HL-60 (cell line): Measurements from ENCODE around the gene THSD8.
"Not testable (repeated sequence)": the region's sequence is repeated elsewhere in the genome, so short reads cannot be mapped to it uniquely, and the experiment has no call there.

Experiments used
- CTCF ChIP-seq: IDR thresholded peaks from one replicate; pipeline ENCODE4 v1.5.1; 2011; ENCODE audit warnings: low read length, control low read depth, inconsistent platforms; ENCODE audit not compliant: insufficient read depth
- GABPA ChIP-seq: IDR thresholded peaks from 2 replicates; pipeline ENCODE4 v1.6.1; 2012; ENCODE audit warnings: low read depth

DNA sequence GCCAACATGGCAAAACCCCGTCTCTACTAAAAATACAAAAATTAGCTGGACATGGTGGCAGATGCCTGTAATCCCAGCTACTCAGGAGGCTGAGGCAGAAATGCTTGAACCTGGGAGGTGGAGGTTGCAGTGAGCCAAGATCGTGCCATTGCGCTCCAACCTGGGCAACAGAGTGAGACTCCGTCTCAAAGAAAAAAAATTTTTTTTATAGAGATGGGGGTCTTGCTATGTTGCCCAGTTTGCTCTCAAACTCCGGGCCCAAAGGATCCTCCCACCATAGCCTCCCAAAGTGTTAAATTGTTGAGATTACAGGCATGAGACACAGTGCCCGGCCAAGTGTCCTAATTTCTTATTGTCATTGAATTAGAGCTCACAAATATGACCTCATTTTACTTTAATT lies 15.3 kb downstream of the THSD8 start:
- not testable (repeated sequence) for TF ChIP-seq GABPA, CTCF
